DOHH2 (cell line): Measurements from ENCODE around the gene KDM4D.
"Not testable (repeated sequence)": the region's sequence is repeated elsewhere in the genome, so short reads cannot be mapped to it uniquely, and the experiment has no call there.

Source experiments
- H3F3A ChIP-seq: fragments of 200-600 bp; sonication (generic), shearing (Covaris generic); 2 replicates; pipeline ENCODE4 v1.6.0; 2016; ENCODE audit warnings: antibody characterized with exemption, mild to moderate bottlenecking; ENCODE audit not compliant: control insufficient read depth, insufficient read depth
- H3K27ac ChIP-seq: fragments of 200-600 bp; sonication (generic); 2 replicates; pipeline ENCODE4 v1.5.1; 2014; ENCODE audit warnings: low read depth, mild to moderate bottlenecking, low read length, moderate library complexity
- H3K27me3 ChIP-seq: fragments of 200-600 bp; sonication (generic); 2 replicates; pipeline ENCODE4 v1.6.1; 2014; ENCODE audit warnings: mild to moderate bottlenecking, low read length, mixed read lengths; ENCODE audit not compliant: control insufficient read depth
- H3K36me3 ChIP-seq: fragments of 200-600 bp; sonication (generic); 2 replicates; pipeline ENCODE4 v1.6.1; 2014; ENCODE audit warnings: mild to moderate bottlenecking, low read length, moderate library complexity, mixed read lengths; ENCODE audit not compliant: control insufficient read depth
- H3K4me1 ChIP-seq: fragments of 200-600 bp; sonication (generic); 2 replicates; pipeline ENCODE4 v1.6.1; 2014; ENCODE audit warnings: mild to moderate bottlenecking, low read length, mixed read lengths; ENCODE audit not compliant: control insufficient read depth
- H3K4me2 ChIP-seq: fragments of 200-600 bp; sonication (generic); 2 replicates; pipeline ENCODE4 v1.6.0; 2014; ENCODE audit warnings: mild to moderate bottlenecking, low read length, moderate library complexity
- H3K4me3 ChIP-seq: fragments of 200-600 bp; sonication (generic); 2 replicates; pipeline ENCODE4 v1.5.1; 2014; ENCODE audit warnings: mild to moderate bottlenecking, low read length, mixed read lengths
- H3K79me2 ChIP-seq: fragments of 200-600 bp; sonication (generic); 2 replicates; pipeline ENCODE4 v1.6.1; 2014; ENCODE audit warnings: mild to moderate bottlenecking, low read length, mixed read lengths; ENCODE audit not compliant: control insufficient read depth
- H3K9me2 ChIP-seq: fragments of 200-600 bp; sonication (generic); replicated peaks from 2 replicates; pipeline ENCODE4 v1.6.1; 2014; ENCODE audit warnings: mild to moderate bottlenecking, low read length, mixed read lengths; ENCODE audit not compliant: control insufficient read depth
- H3K9me3 ChIP-seq: fragments of 200-600 bp; sonication (generic); 2 replicates; pipeline ENCODE4 v1.6.1; 2014; ENCODE audit warnings: antibody characterized with exemption, low read length, mixed read lengths; ENCODE audit not compliant: control insufficient read depth, insufficient read depth
- H4K20me1 ChIP-seq: fragments of 200-600 bp; sonication (generic); 2 replicates; pipeline ENCODE4 v1.6.0; 2014; ENCODE audit warnings: low read depth, mild to moderate bottlenecking, antibody characterized with exemption, low read length, moderate library complexity; ENCODE audit not compliant: control insufficient read depth, insufficient read depth
- CTCF ChIP-seq: fragments of 200-600 bp; sonication (generic); IDR thresholded peaks from one replicate; pipeline ENCODE4 v1.5.1; 2014; ENCODE audit warnings: antibody characterized with exemption, mild to moderate bottlenecking, low read depth, low read length; ENCODE audit not compliant: poor library complexity, severe bottlenecking
- EZH2phosphoT487 ChIP-seq: fragments of 200-600 bp; sonication (generic); IDR thresholded peaks from 2 replicates; pipeline ENCODE4 v1.6.1; 2017; ENCODE audit warnings: borderline replicate concordance, mild to moderate bottlenecking, antibody characterized with exemption, low read length, moderate library complexity, mixed read lengths

Gene KDM4D

GRCh38 chr11:95028357-95028756 is 54.8 kb downstream of the KDM4D start:
- no peak overlapping the region for H3K4me2 ChIP-seq
- no peaks in the 10 kb centered on the region for H3K9me3 ChIP-seq
- no peaks in the 10 kb centered on the region for H3F3A ChIP-seq
- H3K4me1 ChIP-seq: no peaks in the 10 kb centered on the region
- no peak overlapping the region for H3K4me3 ChIP-seq
- TF ChIP-seq EZH2phosphoT487 (no peak), CTCF (no peak)
- H3K36me3 ChIP-seq: no peaks in the 10 kb centered on the region
- no peaks in the 10 kb centered on the region for H3K79me2 ChIP-seq
- H4K20me1 ChIP-seq: no peaks in the 10 kb centered on the region
- no peak overlapping the region for H3K27ac ChIP-seq
- no peaks in the 10 kb centered on the region for H3K9me2 ChIP-seq
- 0 out of 2 replicates have a peak, but pooled peaks cover 3% of the 10 kb centered on the region for H3K27me3 ChIP-seq

GRCh38 chr11:95033051-95033450 is 59.5 kb downstream of the KDM4D start:
- Histone ChIP-seq H3K79me2 (no peaks in the 10 kb centered on the region), H3K4me3 (no peak overlapping the region), H3K4me1 (no peaks in the 10 kb centered on the region), H3F3A (no peaks in the 10 kb centered on the region), H3K9me2 (no peaks in the 10 kb centered on the region), H4K20me1 (no peaks in the 10 kb centered on the region), H3K27me3 (peaks cover 6% of the 10 kb centered on the region; the same call in 1 of the 2 replicates), H3K36me3 (no peaks in the 10 kb centered on the region), H3K27ac (no peak overlapping the region), H3K4me2 (no peak overlapping the region), H3K9me3 (no peaks in the 10 kb centered on the region)
- TF ChIP-seq EZH2phosphoT487 (no peak), CTCF (no peak)

- H3F3A ChIP-seq: no peaks in the 10 kb centered on the region
Measured at GRCh38 chr11:95035316-95035715, 61.8 kb downstream of the KDM4D start.

GRCh38 chr11:95037356-95038035 is 64.0 kb downstream of the KDM4D start:
- not testable (repeated sequence) for H3K9me3 ChIP-seq, H3K4me1 ChIP-seq, H3K27ac ChIP-seq, H3K9me2 ChIP-seq, H3K36me3 ChIP-seq, H3K4me3 ChIP-seq, H3K79me2 ChIP-seq, H3K27me3 ChIP-seq, H4K20me1 ChIP-seq, H3K4me2 ChIP-seq, H3F3A ChIP-seq

More at GRCh38 chr11:95035316-95035715, 61.8 kb downstream of the KDM4D start:
- H4K20me1 ChIP-seq: no peaks in the 10 kb centered on the region
- no peaks in the 10 kb centered on the region for H3K79me2 ChIP-seq
- no peaks in the 10 kb centered on the region for H3K9me3 ChIP-seq
- TF ChIP-seq EZH2phosphoT487: no peak
- H3K27ac ChIP-seq: no peak overlapping the region
- H3K4me3 ChIP-seq: no peak overlapping the region
- no peaks in the 10 kb centered on the region for H3K4me1 ChIP-seq
- peaks cover 6% of the 10 kb centered on the region; the same call in 1 of the 2 replicates for H3K27me3 ChIP-seq
- H3K4me2 ChIP-seq: no peak overlapping the region
- no peaks in the 10 kb centered on the region for H3K36me3 ChIP-seq
- no peaks in the 10 kb centered on the region for H3K9me2 ChIP-seq
